Prostate gland (tissue), 2 donors: ENCODE measurements around the gene IFI16.

ENCODE experiments used
- POLR2A ChIP-seq: fragments of 450-650 bp; IDR thresholded peaks from one replicate; pipeline ENCODE4 v1.6.1; 2016; ENCODE audit warnings: antibody characterized with exemption, mild to moderate bottlenecking
- TF ChIP-seq, protein P1 (sequence below), 4 experiments: fragments of 200-600 bp in 2 of 4; fragments of 450-650 bp in 2 of 4; sonication (generic) in 2 of 4; IDR thresholded peaks; 1 replicate in 3 of 4; 2 replicates in 1 of 4; pipeline ENCODE4 v1.5.1; 2016 to 2019; ENCODE audit warnings: antibody characterized with exemption in 4 of 4, mild to moderate bottlenecking in 2 of 4, moderate library complexity in 2 of 4

DNA sequence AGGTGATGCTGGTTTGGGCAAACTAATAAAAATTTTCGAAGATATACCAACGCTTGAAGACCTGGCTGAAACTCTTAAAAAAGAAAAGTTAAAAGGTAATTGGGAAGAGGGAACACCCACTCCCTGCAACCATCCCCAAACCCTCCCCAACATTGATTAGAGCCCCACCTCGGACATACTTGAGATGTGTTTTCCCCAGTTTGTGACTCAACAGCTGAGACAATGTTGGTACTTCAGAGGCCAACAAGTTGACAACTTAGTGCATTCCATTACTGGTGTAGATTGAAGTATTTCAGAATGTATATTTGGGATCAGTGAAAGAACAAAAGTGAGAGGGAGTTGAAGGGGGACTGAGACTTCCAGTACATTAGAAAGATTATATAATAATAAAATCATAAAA is 5.1 kb downstream of the IFI16 start:
- TF ChIP-seq POLR2A = no peak
- TF ChIP-seq, protein P1, sequence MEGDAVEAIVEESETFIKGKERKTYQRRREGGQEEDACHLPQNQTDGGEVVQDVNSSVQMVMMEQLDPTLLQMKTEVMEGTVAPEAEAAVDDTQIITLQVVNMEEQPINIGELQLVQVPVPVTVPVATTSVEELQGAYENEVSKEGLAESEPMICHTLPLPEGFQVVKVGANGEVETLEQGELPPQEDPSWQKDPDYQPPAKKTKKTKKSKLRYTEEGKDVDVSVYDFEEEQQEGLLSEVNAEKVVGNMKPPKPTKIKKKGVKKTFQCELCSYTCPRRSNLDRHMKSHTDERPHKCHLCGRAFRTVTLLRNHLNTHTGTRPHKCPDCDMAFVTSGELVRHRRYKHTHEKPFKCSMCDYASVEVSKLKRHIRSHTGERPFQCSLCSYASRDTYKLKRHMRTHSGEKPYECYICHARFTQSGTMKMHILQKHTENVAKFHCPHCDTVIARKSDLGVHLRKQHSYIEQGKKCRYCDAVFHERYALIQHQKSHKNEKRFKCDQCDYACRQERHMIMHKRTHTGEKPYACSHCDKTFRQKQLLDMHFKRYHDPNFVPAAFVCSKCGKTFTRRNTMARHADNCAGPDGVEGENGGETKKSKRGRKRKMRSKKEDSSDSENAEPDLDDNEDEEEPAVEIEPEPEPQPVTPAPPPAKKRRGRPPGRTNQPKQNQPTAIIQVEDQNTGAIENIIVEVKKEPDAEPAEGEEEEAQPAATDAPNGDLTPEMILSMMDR (IDR thresholded peaks at IDR 0.05) = no peak
